ENCODE data around the gene HS3ST4.
A peak's percentile ranks its signal among the peaks of the same experiment; 100 is the strongest.

HS3ST4 gene

GRCh38 chr16:25828510-25828909 lies 136.8 kb downstream of the HS3ST4 start:
- DNase-seq = no peak

- no peak for DNase-seq
Measured at GRCh38 chr16:25832291-25832690, 140.5 kb downstream of the HS3ST4 start.

- no peak for DNase-seq
Measured at GRCh38 chr16:25834101-25834500, 142.3 kb downstream of the HS3ST4 start.

GRCh38 chr16:25835126-25835525 lies 143.4 kb downstream of the HS3ST4 start:
- no peak for DNase-seq

- peak; percentile 72 for DNase-seq
Measured at GRCh38 chr16:25838724-25839186, 147.0 kb downstream of the HS3ST4 start.

- DNase-seq = no peak
Measured at GRCh38 chr16:25841761-25842160, 150.0 kb downstream of the HS3ST4 start.

- DNase-seq = no peak
Measured at GRCh38 chr16:25845901-25846300, 154.1 kb downstream of the HS3ST4 start.

- no peak for DNase-seq
Measured at GRCh38 chr16:25854141-25854540, 162.4 kb downstream of the HS3ST4 start.

- no peak for DNase-seq
Measured at GRCh38 chr16:25855063-25855462, 163.3 kb downstream of the HS3ST4 start.

GRCh38 chr16:25855818-25856217 lies 164.1 kb downstream of the HS3ST4 start:
- DNase-seq = no peak

- no peak for DNase-seq
Measured at GRCh38 chr16:25859645-25860044, 167.9 kb downstream of the HS3ST4 start.

GRCh38 chr16:25867041-25867440 lies 175.3 kb downstream of the HS3ST4 start:
- DNase-seq = no peak

GRCh38 chr16:25868106-25868505 lies 176.3 kb downstream of the HS3ST4 start:
- DNase-seq = no peak

- DNase-seq = no peak
Measured at GRCh38 chr16:25868706-25869370, 177.1 kb downstream of the HS3ST4 start.

- DNase-seq = no peak
Measured at GRCh38 chr16:25872369-25873070, 180.8 kb downstream of the HS3ST4 start.

- no peak for DNase-seq
Measured at GRCh38 chr16:25874196-25874595, 182.4 kb downstream of the HS3ST4 start.

GRCh38 chr16:25875956-25876598 lies 184.3 kb downstream of the HS3ST4 start:
- no peak for DNase-seq

GRCh38 chr16:25877103-25877502 lies 185.3 kb downstream of the HS3ST4 start:
- no peak for DNase-seq

GRCh38 chr16:25886598-25886997 lies 194.8 kb downstream of the HS3ST4 start:
- DNase-seq = no peak

- no peak for DNase-seq
Measured at GRCh38 chr16:25888868-25889267, 197.1 kb downstream of the HS3ST4 start.

- DNase-seq = no peak
Measured at GRCh38 chr16:25893332-25893731, 201.6 kb downstream of the HS3ST4 start.

GRCh38 chr16:25894093-25894492 lies 202.3 kb downstream of the HS3ST4 start:
- DNase-seq = no peak

GRCh38 chr16:25895380-25895779 lies 203.6 kb downstream of the HS3ST4 start:
- no peak for DNase-seq

- DNase-seq = no peak
Measured at GRCh38 chr16:25896411-25896810, 204.7 kb downstream of the HS3ST4 start.
